Omental fat pad (tissue), 4 donors: Measurements from ENCODE around the gene GRB10. TPM values are rescaled to one million over a fixed set of nuclear protein-coding genes. Genes with fewer than 3 reads are reported as not detected.

Source experiments
- ATAC-seq: fragments of 150-250 bp; one replicate; pipeline ENCODE4 v1.9.1; 2016; ENCODE audit warnings: mild to moderate bottlenecking, moderate library complexity; ENCODE audit not compliant: low FRiP score
- DNase-seq: peaks from one replicate; pipeline ENCODE4 v3.0.0-alpha.2; 2019; ENCODE audit warnings: low spot score
- total RNA-seq, 4 donors: library from RNA; depleted of rRNA; stranded (reverse); fragments of >200 nt; gene quantifications; one replicate each; pipeline ENCODE4 v1.1.0, GENCODE V29; 2016
- TF ChIP-seq, protein P1 (sequence below), 3 donors: fragments of 450-650 bp; IDR thresholded peaks; one replicate each; pipeline ENCODE4 v1.5.1; 2016 to 2017; ENCODE audit warnings: antibody characterized with exemption in 3 of 3, mild to moderate bottlenecking in 3 of 3, moderate library complexity in 2 of 3

The GRB10 gene
- total RNA-seq, 4 donors from 2014 or later, result 64.6 to 100 (median 75.3) TPM

DNA sequence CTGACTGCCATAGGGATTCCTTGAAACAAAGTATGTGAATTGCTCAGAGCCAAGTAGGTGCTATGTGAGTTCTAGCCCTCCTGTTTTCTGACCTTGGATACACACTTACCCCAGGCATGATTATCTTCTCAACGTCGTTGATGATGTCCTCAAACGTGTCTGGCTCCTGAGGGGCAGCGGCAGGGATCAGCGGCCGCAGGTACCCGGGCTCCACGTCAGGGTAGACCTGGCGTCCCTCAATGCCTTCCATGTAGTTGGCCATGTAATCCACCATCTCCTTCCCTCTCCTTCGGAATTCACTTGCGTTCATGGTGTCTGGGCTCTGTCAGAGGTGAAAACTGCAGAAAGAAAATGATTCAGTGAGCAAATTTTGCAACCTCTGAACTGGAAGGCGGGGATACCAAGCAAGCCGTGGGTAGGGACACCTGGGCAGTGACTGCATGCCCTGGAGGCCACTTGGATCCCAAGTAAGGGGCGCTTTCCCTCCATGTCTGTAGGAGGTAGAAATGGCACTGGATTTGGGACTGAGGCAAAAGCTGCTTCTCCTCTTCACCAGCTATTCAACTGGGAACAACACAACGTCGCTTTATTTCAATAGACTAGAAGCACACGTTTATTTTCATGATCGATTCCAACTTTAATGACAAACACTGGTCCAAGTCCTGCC is 238.8 kb downstream of the GRB10 start:
- ATAC-seq (no peak), DNase-seq (no peak)

DNA sequence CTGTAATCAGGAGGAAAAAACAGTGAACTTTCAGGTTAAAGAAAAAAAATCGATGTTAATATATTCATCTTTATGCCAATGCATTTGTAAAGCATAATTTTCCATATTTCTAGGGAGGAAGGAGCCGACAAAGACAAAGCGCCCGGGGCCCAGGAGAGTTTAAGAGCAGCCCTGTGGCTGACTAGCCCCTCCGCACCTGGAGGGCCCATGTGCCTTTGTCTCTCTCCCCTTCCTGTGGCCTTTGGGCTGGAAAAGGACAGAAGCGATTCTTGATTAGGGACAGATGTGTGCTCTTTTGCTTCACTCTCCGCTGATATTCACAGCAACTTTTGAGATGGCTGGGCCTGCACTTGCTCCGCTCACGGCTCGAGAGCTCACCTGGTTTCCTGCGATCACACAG is 240.6 kb downstream of the GRB10 start:
- ATAC-seq, result no peak
- TF ChIP-seq, protein P1, sequence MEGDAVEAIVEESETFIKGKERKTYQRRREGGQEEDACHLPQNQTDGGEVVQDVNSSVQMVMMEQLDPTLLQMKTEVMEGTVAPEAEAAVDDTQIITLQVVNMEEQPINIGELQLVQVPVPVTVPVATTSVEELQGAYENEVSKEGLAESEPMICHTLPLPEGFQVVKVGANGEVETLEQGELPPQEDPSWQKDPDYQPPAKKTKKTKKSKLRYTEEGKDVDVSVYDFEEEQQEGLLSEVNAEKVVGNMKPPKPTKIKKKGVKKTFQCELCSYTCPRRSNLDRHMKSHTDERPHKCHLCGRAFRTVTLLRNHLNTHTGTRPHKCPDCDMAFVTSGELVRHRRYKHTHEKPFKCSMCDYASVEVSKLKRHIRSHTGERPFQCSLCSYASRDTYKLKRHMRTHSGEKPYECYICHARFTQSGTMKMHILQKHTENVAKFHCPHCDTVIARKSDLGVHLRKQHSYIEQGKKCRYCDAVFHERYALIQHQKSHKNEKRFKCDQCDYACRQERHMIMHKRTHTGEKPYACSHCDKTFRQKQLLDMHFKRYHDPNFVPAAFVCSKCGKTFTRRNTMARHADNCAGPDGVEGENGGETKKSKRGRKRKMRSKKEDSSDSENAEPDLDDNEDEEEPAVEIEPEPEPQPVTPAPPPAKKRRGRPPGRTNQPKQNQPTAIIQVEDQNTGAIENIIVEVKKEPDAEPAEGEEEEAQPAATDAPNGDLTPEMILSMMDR (IDR thresholded peaks at IDR 0.05), result no peak

More for the DNA sequence above, 238.8 kb downstream of the GRB10 start:
- TF ChIP-seq, protein P1 (IDR thresholded peaks at IDR 0.05), result no peak

DNA sequence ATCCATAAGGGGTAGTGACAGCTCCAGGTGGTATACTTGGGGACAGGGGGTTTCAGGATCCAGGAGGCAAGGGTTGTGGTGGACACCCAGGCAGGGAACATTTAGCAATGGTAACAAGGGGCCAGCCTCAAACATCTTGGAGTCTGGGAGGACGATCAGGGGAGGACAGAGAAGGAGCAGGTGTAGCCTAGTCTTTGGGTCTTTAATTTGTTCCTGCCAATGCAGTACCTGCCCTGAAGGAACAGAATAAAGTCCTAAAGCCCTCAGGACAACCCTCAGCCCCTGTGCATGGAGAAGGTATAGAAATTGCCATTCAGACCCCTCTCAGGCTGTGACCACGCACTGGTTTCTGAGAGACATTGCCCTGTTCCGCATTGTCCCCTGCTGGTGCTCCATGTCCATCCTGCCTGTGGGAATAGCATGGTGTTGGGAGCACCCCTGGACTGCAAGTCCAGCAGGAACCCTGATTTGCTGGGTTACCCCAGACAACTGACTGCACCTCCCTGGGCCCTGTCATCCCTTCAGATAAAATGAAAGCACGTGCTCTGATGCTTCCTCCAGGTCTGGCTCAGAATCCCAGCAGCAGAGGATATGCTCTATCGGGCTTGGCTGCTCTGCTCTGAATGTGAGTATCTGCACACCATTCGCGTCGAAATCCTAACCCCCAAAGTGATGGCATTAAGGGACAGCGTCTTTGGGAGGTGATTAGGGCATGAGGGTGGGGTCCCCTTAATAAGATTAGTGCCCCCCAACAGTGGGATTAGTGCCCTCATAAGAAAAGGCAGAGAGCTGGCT is 241.7 kb downstream of the GRB10 start:
- TF ChIP-seq, protein P1 (IDR thresholded peaks at IDR 0.05), result no peak
- no peak for ATAC-seq
- DNase-seq, result no peak

More for the DNA sequence above, 240.6 kb downstream of the GRB10 start:
- no peak for DNase-seq

Other genes with a start within 250 kb of the GRB10 start
- gene DDC, start 217.5 kb downstream of the GRB10 start, total RNA-seq, result under 1 TPM in 3 of 4 donors, not detected in 1; 0.44 to 0.79 (median 0.60) TPM